ENCODE measurements around the gene LDLRAD4.

Gene LDLRAD4

DNA sequence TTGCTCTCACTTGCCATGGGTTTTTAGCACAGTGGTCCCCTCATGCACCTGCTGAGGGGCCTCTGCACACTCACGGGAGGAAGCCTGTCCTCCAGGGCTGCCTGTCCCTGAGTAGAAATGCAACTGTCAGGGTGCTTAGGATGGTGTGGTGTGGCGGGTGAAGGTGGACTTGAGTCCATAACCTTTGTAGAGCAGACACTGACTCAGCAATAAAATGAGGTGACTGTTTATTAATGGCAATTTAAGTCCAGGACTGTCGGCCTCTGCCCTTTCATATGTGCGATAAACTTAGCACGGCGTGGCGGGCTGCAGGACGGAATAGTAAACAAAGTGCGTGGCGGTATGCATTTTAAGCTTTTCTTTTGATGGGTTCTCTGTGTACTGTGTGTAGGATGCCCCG is 188.2 kb downstream of the LDLRAD4 start:
- DNase-seq (ENCODE audit: low spot score) = no peak

DNA sequence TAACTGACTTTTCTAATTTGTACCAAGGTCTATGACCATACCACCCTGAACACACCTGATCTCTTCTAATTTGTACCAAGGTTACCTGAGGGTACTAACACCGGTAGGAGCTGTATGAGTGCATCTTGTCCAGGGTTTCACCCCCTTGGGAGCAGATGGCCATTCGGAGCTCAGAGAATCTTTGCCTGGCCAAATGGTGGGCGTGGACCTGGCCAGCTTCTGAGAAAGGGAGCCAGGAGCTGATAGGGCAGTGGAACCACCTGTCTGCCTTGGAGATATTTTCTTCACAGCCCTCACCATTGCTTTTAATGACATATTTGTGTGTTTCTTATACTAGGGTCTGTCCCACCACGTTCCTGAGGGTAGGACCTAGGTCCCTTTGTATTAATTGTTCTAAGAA is 188.9 kb downstream of the LDLRAD4 start:
- no peak for DNase-seq (ENCODE audit: low spot score)

DNA sequence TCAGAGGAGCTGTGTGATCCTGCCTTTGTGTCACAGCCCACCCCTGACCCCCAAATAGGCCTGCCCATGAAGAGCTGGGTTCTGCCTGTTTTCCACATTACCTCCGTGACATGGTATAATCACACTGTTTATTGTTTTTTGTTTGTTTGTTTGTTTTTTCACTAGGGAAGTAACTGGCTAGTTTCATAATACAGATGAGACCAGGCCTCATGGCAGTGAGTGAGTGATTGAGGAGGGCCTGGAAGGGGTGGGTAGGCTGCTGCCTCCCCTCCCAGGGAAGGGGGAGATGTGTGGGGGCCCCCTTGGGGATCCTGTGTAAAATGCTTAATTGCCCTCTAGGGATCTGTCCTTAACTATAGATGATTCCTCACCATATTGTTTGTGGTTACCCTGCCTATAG is 190.5 kb downstream of the LDLRAD4 start:
- DNase-seq (ENCODE audit: low spot score) = no peak

DNA sequence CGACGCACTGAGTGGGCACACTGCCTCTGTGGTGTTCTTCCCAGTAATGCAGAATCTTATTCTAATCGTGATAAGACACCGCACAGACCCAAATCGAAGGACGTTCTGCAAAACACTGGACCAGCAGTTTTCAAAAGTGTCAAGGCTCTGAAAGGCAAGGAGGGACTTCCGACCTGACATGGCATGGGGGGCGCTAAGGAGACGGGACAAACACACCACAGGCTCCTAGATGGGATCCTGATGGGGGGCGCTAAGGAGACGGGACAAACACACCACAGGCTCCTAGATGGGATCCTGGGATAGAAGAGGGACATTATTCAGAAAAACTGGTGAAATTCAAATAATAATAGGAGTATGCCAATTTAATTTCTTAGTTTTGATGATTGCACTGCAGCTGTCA is 191.4 kb downstream of the LDLRAD4 start:
- DNase-seq (ENCODE audit: low spot score) = no peak

DNA sequence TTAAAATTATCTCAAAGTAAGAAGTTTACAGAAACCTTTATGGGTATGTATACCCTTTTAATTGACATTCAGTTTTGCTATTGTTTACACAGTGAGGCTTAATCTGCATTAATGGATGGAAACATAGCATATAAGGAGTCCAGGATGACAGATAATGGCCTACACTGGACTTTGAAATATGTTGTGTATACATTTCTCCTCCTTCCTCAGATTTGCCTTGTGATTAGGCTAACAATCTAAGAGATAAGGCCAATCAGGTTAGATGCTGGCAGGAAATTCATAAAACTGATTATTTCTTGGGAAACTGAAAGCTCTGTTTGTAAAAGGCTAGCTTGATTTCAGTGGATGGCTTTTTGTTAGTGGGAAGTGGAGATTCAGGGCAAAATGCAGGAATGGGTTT is 191.9 kb downstream of the LDLRAD4 start:
- no peak for DNase-seq (ENCODE audit: low spot score)

DNA sequence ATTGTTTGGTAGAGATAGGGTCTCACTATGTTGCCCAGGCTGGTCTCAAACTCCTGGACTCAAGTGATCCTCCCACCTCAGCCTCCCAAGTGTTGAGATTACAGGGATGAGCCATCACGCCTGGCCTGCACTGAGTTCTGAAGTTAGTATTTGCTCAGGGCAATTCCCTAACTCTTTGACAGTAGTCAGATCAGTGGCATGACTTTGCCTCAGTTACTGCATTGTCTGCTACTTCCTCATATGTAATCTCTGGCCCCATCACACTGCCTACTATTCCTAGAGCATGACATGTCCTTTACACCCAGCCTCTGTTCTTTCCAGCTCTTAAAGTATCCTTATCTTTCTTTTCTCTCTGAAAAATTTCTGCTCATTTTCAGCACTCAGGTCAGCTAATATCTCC is 193.5 kb downstream of the LDLRAD4 start:
- DNase-seq (ENCODE audit: low spot score) = no peak

DNA sequence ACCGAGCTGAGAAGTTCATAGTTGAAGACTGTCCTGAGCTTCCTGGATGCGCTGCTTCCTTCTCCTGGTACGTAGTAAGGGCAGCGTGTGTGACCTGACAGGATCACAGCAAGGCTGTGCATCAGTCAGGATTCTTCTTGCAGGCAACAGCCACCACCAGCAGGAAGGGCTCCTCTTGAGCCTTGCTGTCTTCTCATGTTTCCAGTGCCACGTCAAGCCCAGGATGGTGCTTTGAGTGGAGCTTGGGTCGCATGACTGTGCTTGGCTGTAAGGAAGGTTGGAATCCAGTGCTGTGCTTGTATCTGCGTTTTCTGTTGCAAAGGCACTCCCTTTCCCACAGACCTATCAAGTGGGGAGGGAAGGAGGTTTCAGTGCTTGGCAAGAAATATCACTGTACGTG is 194.3 kb downstream of the LDLRAD4 start:
- no peak for DNase-seq (ENCODE audit: low spot score)

DNA sequence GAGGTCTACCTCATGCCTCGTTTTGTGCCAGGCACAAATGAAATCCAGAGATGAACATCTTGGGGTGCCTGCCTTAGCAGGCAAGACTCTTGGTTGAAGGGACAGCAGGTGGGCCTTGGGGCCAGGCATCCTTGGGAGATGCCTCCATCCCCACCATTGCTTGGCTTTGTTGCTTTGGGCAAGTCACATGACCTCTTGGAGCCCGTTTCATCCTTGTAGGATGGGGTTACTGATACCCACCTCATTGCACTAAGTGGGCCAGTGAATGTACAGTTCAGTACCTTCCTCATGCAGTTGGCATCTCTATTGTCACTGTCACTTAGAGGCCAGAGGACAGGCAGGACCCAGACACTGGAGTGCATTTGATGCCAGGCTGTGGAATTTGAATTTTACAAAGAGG is 195.5 kb downstream of the LDLRAD4 start:
- DNase-seq (ENCODE audit: low spot score) = no peak

DNA sequence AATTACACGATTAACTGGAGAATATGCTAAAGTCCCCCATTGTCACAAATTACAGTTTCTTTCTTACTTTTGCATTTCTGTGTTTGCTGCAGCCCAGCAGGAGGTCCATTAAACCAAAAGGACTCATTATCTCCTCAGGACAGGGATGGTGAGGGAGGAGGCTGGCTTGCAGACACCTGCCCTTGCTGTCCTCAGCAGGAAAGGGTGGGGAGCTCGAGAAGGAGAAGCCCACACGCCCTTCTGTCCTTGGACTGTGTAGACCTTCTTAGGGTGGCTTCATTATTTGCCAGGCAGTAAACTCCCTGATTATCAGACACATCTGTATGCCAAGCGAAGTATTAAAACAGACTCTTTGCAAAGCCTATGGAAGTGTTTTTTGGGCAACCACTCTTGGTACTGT is 196.0 kb downstream of the LDLRAD4 start:
- DNase-seq (ENCODE audit: low spot score) = no peak

DNA sequence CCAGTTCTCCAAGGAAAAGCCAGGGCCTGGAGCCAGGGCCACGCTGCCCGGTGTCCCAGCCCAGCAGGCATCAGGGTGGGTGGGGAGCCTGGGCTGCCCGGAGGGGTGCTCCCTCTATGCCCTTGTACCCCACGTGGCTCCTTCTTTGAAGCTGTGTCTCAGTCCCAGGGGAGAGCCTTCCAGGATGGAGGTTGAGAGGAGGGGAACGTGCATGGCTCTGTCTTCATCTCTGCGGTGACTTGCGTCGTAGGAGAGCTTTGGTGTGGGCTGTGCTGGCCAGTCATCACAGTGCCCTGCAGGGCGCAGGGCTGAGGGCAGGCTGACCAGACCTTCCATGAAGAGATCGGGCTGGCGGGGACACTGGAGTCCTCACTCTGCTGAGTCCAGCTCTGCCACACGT is 197.2 kb downstream of the LDLRAD4 start:
- DNase-seq (ENCODE audit: low spot score) = no peak

DNA sequence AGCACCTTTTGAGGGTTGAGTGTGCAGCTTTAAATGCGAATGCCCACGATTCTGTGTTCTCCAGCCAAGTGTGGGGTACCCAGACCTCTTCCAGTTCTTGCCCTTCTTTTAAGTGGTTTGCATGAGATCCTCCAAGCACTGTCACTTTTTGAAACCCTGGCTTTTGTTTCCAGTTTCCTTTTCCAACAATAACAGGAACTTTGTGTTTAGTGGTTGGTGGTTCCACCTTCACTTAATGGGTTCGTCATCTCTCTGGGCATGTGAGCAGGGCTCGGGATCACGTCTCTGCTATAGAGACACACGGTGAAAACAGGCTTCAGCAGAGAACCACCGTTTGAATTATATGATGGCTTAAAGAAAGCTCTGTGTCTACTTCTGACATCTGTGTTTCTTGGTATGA is 197.6 kb downstream of the LDLRAD4 start:
- no peak for DNase-seq (ENCODE audit: low spot score)

DNA sequence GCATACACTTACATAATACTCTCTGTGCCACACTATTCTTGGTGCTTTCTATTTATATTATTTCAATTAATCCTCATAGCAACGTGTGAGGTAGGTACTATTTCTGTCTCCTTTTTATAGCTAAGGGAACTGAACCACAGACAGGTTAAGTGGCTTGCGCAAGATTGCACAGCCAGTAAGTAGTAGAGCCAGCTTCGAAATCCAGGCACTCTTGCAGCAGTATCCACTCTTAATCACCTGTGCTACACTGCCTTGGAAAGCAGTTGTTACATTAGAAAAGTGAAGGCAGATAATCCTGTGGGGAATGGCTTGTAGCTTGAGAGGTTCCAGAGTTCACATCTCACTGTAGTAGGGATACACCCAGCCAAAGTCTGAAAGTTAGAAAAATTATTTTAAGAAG is 198.3 kb downstream of the LDLRAD4 start:
- DNase-seq (ENCODE audit: low spot score) = no peak

DNA sequence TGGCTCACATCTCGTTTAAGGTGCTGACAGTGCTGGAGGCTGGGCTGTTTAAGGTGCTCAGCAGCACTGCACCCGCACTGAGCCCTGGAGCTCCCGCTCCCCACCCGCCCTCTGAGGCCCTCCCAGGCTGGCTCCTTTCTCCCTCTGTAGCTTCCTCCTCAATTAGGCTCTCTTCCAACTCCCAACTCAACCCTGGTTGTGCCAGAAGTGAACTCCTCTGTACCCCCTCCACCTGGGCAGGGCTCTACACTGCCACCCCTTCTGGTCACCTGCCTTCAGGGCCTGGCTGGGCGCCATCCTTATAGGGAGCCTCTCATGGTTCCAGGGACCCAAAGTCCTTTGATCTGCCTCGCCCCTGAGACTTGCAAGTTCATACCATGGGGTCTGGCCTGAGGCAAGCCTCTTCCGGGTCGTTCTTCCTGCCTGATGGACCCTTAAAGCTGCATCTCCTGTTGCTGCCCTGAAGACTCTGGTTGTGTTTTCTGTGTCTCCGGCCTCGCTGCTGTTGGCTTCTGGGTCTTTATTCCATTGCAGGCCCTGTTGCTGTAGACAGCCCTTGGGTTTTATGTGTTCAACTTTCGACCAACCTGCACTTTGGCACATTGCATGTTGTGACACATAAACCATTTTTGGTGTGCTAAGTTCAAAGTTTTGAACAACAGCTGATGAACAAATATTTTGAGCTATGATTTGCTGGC is 199.6 kb downstream of the LDLRAD4 start:
- no peak for DNase-seq (ENCODE audit: low spot score)

DNA sequence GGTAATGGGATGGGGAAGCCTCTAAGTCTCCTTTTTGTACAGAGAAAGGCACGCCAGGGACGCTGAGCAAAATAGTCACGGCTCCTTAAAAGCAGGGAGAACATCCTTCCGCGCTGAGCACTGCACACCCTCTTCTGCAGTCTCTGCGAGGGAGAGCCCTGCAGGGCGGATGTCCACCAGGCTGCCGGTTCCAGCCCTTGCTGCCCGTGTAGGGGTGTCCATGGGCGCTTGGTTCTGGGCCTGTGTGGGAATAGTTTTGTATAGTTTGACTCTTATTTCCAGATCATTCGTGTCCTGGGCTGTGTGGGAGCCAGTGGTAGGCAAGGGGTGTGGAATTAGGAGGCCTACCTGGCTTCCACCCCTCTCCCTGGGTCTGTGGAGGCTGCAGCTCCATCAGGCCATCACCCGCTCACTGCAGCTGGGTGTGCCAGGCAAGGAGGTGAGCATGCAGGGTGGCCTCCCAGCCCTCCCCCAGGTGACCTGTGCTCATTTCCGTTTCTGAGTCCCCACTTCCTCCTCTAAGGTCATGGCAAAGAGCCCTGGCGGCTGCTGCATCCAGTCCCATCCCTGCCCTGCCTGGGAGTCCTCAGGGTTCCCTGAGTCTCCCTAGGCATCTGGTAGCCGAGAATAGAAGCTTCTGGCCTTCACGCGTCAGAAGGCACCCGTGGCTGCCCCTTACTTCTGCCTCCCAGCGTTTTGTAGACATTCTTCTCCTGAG is 202.6 kb downstream of the LDLRAD4 start:
- no peak for DNase-seq (ENCODE audit: low spot score)

DNA sequence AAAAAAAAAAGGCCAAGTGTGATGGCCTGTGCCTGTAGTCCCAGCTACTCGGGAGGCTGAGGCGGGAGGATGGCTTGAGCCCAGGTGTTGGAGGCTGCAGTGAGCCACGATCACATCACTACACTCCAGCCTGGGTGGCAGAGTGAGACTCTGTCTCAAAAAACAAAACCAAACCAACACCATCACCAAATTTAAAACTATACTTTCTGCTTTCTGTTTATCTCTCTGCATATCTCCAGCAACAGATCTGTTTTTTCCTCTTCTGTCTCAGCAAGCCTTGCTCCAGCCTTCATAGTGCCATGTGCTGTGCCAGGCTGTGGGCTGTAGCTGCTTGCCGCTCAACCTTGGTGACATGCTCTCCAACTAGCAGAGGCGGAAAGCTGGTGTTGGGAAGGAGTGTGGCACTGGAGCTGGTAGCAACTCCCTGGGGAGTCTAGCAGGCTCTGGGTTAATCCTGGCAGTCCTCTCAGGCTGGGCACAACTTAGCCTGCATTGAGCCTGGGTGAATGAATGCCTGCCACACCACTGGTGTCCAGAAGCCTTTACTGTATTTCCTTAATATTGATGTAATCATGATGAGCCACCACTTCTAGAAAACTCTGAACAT is 204.1 kb downstream of the LDLRAD4 start:
- no peak for DNase-seq (ENCODE audit: low spot score)

DNA sequence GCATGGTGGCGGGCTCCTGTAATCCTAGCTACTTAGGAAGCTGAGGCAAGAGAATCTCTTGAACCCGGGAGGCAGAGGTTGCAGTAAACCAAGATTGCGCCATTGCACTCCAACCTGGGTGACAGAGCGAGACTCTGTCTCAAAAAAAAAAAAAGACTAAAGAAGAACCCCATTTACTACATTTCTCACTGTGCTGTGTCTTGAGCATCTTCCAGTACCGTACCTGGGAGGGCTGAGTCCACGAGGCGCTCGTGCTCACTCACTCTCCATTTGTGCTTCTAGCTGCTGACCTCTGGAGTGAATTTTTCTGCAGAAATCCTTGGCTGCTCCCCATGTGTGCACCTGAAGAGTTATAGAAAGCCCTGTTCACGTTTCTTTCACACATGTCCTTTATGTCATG is 204.8 kb downstream of the LDLRAD4 start:
- no peak for DNase-seq (ENCODE audit: low spot score)

DNA sequence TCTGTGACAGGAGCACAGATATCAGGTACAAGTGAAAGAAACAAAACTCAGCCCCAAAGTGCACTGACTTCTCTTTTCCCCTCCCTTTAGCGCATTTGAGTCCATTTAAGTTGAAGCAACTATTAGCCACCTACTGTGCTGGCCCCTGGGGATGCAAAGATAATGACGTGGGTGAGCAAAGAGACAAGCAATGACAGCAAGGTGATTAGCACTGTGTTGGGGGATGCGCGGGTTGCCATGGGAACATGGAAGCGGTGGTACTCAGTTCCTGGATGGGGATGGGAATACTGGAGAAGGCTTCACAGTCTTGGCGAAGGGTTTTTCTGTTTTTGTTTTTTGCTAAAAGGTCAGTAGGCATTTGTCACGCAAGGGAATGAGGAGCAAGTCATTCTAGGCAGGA is 205.8 kb downstream of the LDLRAD4 start:
- DNase-seq (ENCODE audit: low spot score) = no peak

DNA sequence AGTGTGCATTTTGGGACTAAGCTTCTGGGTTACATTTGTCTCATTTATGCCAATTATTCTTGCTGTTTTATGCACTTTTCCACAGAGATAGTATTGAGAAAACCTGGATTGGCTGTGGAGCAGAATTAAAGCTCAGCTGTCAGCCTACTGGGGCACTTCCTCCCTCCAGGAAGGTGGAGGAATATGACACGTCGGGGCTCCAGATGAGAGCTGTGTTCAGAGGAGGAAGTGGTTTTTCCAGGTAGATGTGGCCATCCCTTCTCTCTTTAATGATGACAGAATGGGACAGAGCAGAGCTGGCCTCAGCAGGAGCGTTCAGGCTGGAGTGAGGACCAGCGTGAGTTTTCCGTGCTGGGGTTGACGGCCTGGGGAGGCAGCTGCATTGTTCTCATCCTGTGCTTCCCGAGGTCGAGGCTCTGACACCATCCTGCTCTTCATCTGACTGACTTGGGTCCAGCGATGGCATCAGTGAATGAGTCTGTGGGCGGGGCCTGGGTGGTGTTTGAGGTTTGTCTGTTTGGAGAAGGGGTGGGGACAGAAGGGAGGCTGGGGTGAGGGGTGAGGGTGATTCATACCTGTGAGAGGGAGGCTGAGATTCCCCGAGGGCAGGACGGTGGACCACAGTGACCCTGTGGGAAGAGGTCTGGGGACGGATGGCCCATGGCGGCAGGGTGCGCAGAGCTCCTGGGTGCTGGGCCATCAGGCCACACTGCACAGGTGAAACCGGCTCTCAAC is 207.0 kb downstream of the LDLRAD4 start:
- DNase-seq (ENCODE audit: low spot score) = no peak

DNA sequence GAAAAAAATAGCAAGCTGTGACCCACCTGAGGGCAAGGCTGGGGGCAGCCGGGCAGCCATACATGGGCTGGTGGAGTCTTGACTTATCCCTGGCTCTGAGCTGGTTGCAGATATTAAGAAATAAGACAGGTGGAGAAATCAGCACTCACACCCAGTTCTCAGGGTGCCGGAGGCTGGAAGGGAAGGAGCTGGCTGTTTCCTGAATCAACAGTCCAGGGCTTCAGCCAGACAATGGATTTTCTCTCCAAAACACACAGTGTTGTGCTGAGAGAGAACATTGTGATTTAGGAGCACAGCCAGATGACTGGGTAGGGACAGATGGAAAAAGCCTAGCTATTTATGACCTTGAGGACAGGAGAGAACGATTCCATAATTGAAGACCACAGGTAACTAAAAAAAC is 208.8 kb downstream of the LDLRAD4 start:
- no peak for DNase-seq (ENCODE audit: low spot score)

DNA sequence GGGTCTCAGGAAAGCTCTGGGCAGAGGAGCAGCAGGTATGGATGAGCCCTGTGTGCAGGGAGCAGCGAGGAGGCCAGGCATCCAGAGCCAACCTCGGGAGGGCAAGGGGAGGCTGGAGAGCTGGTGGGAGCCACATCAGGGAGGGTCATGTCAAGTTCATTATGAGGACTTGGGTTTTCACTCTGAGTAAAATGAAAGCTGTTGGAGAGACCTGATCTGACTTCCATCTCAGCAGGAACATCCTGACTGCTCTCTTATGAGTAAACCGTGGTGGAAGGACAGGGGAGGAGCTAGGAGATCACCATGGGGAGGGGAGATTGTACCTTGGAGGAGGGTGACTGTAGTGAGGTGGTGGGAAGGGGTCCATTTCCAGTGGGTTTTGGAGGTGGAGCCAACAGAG is 209.8 kb downstream of the LDLRAD4 start:
- DNase-seq (ENCODE audit: low spot score) = no peak

DNA sequence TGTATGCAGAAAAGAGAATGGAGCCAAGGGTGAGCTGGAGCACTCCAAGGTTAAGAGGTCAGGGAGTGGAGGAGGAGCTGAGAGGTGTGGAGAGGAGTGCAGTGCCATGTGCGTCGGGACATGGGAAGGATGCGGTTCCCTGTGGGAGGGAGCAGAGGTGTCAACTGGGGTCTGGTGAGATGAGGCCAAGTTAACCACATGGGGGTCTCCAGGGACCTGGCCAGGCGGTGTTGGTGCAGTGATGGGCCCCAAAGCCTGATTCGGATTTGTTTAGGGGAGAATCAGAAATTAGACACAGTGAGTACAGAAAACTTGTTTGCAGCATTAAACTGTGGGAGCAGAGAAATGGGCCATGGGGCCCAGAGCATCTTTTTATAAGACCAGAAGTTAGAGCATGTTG is 210.5 kb downstream of the LDLRAD4 start:
- DNase-seq (ENCODE audit: low spot score) = no peak

DNA sequence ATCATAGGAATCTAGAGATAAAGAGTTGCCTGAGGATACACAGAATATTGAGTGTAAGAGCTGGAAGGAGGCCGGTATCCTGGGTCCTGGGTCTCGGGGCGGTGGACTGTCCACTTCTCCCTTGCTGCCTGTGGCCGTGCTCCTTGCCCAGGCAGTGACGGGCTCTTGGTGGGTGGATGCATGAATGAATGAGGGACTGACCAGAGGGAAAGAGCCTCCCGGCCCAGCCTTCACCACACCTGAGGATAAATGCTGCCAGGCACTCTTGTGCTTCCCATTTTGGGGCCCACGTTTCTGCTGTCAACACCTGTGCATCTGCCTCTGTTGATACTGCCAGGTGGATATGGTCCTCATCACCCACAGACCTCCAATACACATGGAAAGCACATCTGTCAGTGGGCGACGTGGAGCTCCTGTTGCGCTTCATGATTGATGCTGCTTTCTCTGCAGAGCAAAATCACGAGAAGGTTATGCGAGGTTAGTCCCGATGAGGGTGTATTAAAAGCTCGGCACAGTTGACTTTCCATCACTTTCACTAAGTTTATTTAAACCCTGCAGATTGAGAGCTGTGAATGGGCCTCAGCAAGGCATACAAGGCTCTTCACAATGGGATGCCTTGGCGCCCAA is 211.4 kb downstream of the LDLRAD4 start:
- DNase-seq (ENCODE audit: low spot score) = no peak

Data from hematopoietic multipotent progenitor cell treated with erythropoietin and hydrocortisone succinate and interleukin-3 and kit ligand, for 15 days (in vitro differentiated cells).